ENCODE data around the gene UCP2.
A peak's percentile ranks its signal among the peaks of the same experiment; 100 is the strongest.

UCP2 gene

DNA sequence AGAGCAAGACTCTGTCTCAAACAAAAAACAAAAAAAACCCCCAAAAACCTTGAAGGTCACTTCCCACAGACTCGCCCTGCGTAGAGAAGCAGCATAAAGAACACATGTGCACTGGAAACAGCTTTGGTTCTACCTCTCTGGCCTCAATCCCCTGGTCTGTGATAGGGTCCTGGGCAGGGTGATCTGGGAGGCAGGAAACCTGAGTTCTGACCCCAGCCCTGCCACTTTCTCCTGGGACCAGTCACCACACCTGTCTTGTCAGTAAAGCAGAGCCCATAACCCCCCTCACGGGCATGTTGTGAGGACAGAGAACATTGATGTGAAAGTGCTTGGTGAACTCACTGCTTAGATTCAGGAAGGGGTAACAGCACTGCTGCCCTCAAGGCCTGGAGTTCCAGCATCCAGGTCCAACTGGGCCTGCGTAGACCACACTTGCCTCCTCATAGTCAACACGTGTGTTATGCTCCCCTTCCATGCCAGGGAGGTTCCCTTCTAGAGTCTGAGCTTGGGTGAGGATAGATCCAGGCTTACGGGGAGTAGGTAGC lies 11.4 kb downstream of the UCP2 start:
- DNase-seq (ENCODE audit: low spot score) = no peak

DNA sequence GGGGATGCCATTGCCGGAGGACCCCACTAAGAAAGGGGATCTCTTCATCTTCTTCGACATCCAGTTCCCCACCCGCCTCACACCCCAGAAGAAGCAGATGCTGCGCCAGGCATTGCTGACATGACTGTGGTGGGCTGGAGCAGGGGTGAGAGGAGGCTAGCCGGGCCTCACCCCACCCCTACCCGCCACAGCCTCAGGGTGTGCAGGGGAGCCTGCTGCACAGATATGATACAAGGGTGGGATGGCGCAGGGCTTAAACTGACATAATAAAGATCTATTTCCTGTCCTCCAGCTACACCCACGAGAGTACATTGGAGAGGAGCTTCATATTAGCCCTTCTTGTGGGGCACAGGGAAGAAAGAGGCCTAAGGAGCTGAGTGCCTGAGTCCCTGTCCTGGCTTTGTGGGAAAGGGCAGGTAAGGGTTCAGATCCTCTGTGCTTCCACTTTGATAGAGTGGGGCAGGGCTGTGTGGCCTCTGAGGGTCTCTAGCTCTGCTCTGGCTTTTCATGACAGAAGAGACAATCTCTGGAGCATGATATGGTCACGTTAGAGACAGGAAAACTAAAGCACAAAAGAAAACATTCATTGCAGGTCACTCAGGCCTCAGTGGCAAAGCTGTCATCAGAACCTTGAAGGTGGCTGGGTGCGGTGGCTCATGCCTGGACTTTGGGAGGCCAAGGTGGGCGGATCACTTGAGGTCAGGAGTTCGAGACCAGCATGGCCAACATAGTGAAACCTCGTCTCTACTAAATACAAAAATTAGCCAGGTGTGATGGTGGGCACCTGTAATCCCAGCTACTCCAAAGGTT lies 12.4 kb downstream of the UCP2 start:
- no peak for DNase-seq (ENCODE audit: low spot score)

DNA sequence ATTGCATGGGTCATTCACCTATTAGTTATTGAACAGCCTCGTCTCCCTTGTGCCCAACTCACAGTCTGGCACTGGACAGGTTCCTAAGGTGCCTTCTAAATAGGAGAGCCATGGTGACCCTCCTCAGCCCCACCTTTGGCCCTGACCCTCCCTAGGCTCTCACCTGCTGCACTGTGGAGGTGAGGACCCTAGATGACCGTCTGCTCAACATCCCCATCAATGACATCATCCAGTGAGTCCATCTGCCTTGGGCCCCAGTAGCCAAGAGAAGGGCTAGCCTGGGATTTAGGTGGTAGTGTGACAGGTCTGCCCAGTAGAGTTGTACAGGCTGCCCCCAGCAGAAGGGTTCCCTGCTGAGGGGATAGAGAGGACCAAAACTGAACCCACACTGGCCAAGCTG lies 13.6 kb downstream of the UCP2 start:
- DNase-seq (ENCODE audit: low spot score) = no peak

DNA sequence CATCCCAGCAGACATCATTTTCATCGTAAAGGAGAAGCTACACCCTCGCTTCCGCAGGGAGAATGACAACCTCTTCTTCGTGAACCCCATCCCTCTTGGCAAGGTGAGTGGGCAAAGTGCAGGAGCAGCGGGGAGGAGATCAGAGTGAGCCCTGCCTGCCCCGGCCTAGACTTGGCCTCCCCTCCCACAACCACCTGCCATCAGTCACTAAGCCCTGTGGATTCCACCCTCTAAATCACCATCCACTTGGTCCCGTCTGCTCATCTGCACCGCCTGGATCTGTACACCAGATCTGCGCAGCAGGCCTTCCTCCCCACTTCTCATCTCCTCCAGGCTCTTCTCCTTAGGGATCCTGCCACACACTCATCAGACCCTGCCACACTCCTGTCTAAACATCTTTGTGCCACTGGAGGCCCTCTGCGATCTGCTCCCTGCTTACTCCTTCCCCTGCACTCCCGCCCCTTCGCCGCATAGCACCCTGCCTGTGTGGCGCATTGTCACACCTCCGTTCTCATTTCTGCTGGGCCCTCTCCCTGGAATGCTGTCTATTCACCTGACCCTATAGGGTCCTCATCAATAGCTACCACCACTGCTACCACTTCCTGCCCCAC lies 14.2 kb downstream of the UCP2 start:
- DNase-seq (ENCODE audit: low spot score) = no peak

DNA sequence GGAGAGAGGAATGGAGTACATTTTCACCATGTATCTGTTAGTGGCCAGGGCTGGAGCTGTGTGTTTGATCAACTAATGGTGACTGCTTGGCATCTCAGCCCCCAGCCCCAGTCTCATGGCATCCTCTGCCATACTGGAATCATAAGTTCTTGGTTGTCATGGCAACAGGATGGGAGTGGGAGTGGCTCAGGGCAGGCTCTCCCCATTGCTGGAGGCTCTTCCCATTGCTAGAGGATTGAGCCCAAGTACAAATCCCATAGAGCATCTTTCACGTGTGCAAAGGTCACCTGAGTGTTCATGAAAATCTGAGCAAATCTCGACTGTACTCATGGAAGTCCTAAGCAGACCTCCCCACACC lies 16.9 kb downstream of the UCP2 start:
- no peak for DNase-seq (ENCODE audit: low spot score)

DNA sequence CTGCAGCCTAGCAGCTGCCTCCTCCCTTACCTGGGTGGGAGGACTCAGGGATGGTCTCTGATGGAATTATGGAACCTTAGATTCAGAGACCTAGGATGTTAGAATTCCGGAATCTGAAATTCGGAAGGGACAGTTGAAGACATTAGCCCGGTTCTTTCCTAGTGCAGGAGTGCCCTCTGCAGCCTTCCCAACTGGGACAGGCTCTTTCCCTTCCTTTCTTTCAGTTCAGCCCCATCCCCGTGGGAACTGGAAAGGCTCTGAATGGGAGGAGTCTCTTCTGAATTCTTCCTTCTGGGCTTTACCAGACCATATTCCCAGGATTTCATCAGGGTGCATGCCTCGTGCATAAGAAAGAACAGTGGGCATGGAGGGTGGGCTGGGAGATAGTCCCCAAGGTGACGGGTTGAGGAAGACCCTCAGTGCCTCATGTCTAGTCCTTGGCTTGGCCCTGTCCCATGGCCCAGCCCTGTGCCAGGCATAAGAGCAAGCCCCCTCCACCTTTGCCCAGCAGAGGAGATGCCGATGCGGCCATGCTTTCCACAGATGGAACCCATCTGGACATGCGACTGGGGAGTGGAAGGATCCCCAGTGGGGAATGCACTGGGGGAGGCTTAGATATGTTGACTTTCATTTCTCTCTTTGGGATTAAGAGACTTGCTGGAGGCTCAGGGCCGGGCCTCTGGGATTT lies 17.4 kb downstream of the UCP2 start:
- no peak for DNase-seq (ENCODE audit: low spot score)

DNA sequence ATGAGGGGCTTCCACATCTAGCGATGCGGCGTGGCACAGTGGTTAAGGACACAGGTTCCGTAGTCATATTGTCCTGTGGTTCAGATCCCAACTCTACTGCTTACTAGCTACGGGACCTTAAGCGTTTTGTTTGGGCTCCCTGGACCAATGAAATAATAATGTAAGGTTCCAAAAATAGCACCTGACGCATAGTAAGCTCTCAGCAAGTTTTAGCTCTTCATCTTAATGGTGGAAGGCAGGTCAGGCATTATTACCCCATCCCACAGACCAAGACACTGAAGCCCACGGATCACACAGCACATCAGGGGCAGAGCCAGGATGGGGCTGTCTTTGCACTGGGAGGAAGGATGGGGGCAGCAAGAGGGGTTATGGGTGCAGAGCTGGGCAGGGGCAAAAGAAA lies 18.8 kb downstream of the UCP2 start:
- DNase-seq (ENCODE audit: low spot score) = no peak

DNA sequence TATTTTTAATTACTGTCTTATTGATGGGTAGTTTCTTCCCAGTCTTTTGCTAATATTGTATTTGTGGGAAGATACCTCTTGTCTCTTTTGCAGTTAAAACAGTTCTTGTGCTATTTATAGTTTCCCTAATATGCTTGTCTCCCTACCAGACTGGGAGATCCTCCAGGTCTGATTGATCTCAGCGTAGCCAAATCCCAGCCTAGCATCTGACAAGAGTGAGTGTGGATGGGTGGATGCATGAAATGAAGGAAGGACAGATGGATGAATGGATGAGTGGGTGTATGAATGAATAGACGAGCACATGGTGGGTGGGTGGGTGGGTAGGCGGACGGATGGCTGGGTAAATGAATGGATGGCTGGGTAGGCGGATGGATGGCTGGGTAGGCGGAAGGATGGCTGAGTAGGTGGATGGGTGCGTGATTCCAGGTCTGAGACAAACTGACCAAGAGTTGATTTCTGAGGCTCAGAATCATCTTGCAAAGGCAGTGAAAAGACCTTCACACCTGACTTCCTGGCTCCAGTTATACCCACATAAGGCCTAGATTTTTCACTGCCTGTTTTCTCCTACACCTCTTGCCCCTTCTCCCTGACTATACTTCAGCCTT lies 20.4 kb downstream of the UCP2 start:
- DNase-seq (ENCODE audit: low spot score) = no peak

DNA sequence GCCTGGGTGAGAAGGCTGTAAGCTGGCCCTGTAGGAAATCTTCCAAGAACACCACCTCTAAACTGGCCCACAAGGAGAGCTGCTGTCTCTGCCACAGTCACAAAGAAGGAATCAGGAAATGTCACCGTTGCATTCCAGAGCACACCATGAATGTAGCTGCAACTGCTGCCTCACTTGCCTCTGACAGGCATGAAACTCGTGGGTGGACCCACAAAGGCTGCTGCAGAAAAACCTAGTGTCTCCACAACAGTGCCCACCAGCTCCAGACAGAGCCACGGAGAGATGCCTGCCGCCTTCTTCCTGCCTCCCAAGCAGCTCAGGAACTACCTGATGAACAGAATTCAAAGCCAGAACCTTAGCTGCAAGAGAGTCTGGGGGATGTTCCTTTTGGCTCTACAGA lies 21.3 kb downstream of the UCP2 start:
- peak; percentile 84 for DNase-seq (ENCODE audit: low spot score)

DNA sequence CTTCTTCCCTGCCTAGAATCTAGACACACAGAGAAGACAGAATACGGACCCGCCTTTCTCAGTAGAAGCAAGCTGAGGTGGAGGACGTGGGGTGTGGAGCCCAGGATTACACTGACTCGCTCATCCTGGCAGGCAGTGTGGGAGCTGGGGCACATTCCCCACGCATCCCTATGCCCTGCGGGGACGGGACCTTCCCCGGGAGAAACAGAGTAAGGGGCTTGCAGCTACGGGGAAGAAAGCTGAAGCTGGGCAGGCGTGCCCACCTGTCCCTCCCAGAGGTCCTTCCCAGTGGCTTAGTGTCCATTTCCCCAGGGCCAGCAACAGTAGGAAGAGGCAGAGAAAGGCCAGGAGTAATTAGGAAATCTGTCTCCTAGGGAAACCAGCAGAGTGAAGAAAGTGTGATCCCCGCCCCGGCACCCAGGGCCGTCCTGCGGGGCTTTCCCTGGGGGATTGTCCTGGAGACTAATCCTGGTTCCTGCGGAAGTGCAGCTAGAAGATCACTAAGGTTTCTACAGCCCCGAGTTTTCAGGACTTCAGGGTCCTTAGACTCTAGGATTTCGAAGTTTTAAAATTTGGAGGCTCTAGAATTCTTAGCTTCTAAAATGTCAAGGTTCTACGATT lies 24.0 kb downstream of the UCP2 start:
- no peak for DNase-seq (ENCODE audit: low spot score)

DNA sequence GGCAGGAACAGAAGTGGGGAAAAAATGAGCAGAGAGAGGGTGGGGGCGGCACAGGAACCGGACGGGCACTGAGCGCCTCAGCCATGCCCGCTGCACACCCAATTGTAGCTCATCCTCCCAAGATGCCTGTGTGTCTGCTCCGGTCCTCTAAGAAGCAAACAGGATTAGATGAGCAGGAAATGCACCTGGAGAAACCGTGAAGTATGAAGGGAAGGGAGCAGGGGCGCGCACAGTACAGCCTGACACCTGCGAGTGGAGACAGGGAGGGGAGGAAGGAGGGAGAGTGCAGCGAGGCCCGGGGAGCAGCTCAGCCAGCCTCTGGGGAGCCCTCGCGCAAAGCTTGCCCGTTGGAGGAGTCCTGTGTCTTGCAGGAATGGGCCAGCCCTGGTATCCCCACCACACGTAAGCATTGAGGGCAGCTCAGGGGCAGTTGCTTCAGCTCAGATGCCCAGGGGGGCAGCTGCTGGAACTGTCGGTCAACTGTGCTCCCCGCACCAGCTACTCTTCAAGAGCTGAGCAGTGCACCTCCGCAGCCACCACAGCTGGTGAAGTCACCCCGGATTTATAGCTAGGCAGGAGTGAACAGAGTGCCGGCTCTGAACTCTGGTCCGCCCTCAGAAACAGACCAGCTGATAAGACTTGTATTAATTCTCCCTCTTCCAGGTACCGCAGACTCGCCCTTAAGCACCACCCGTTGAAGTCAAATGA lies 24.8 kb downstream of the UCP2 start:
- no peak for DNase-seq (ENCODE audit: low spot score)

DNA sequence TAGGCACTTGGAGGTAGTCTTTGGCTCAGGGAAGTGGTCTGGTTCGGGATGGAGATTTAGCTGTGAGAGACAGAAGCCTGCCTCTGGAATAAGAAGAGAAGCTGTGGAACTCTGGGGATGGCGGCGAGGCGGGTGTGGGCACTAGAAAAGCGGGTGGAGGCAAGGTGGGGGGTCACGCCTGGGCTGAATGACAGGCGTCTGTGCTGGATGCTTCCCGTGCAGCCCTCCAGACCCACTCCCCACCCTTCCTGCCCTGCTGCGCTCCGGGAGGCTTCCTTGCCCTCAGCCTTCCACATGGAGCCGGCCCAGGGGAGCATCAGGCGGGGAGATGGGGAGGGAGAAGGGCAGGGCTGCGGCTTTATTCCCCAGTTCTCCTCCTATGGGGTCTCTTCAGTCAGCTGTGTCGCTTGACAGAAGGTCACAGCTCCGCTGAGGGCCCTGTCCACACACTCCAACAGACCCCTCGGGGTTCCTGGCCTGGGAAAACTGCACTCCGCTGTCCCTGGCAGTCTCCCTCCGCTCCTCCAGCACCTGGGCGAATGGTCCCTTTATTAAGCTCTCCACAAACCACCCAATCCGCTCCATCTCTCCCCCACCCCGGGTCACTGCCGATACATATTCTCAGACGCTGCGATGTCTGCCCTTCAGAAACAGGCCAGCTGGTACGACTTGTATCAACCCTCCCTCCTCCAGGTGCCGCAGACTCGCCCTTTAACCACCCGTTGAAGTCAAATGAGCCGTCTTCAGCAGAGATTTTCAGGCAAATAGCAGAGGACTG lies 25.6 kb downstream of the UCP2 start:
- DNase-seq (ENCODE audit: low spot score) = no peak

DNA sequence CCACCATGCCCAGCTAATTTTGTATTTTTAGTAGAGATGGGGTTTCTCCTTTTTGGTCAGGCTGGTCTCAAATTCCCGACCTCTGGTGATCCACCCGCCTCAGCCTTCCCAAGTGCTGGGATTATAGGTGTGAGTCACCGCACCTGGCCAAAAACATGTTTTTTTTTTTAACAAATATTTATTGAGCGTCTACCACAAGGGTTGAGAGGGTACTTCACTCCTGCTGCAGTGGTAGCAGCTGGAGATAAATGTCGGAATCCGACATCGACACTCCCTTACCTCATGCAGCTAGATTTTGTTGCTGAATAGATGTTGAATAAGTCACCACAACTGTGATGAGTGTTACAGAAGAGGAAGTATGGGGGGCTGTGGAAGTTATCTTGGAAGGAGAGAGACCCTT lies 30.8 kb downstream of the UCP2 start:
- DNase-seq (ENCODE audit: low spot score) = no peak

DNA sequence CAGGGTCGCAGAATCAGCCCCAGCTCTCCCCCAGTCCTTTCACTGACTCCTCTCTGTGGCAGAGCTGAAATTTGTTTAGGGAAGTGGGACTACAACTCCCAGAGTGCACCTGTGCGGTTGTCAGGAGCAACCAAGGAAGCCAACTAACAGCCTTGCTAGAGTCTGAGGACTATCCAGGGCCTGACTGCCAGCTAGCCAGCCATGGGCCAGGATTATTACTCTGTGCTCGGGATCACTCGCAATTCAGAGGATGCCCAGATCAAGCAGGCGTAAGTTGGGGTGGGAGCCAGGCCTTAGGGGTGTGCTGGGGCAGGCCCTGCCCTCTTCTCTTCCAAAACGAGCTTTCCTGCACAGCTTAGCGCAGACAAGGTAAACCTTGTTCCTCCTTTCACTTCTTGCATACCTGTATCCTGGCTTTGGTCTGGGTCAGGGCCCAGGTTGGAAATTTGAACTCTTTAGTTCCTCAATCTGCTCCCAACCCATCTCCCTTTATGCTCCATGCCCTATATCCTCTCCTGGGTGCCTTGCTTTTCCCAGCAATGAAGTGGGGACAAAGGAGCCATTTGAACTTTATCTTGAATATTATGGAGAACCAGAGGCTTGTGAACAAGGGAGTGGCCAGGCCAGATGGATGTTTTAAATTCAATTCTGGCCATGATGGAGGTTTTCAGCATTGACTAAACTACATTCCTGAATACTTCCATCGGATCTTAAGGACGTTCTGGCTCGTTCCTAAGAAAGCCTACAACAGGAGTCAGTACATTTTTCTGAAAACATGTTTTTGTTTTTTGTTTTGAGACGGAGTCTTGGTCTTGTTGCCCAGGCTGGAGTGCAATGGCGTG lies 31.6 kb downstream of the UCP2 start, which contains the start of gene DNAJB13:
Gene DNAJB13, plus strand, starts transcription at position 158 of the 842 bp plus-strand sequence. Its CDS starts 44 bp downstream, at position 202.
- peak; percentile 45 for DNase-seq (ENCODE audit: low spot score)

DNA sequence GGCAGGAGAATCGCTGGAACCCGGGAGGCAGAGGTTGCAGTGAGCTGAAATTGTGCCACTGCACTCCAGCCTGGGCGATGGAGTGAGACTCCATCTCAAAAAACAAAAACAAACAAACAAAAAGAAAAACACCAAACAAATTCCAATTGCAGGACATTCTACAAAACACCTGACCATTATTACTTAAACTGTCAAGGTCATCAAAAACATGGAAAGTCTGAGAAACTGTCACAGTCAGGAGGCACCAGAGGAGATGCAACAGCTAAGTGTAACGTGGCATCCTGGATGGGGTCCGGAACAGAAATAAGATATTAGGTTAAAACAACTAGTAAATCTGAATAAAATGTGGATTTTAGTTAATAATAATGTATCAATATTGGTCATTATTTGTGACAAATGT lies 32.7 kb downstream of the UCP2 start:
- DNase-seq (ENCODE audit: low spot score) = no peak

DNA sequence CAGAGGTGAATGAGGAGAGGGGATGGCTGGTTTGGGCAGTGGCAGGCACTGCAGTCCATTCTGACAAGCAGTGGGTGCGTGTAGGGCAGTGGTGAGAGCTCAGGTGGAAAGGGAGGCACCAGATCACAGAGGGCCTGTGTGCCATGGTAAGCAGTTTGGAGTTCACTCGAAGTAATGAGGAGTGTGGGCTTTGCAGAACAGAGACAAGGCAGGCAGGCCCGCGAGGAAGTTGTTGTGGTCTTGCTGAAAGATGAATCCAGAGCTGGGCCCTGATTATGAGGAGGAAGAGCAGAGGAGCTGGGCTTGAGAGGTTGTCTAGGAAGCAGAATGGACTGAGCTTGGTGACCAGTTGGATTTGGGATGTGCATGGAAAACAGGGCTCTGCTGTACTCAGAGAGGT lies 33.4 kb downstream of the UCP2 start:
- DNase-seq (ENCODE audit: low spot score) = no peak

DNA sequence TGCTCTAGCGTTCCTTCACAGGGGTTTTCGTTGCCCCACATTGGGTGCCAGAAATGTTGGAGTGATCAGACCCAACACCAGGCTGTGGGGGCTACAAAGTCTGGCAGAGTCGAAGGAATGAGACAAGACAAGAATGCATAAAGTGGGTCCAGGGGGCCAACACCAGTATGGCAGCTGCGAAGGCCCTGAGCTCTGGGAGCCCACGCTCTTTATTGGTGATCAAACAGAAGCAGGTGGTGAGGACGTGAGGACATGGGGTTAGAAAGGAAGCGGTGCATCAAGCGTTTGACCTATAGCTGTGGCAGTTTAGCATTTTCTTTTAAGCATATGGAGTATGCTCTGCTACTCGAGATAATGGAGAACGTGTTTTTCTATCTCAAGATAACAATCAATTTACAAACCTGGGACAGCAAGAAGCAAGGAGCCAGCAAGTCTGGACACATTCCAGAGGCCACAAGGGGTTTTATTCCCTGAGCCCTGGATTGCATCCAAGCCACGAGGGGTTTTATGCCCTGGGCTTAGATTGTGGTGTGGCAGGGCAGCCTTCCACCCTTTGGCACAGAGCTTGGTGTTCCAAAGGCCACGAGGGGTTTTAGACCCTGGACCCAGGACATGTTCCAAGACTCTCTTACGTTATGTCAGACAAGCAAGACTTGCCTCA lies 35.7 kb downstream of the UCP2 start:
- DNase-seq (ENCODE audit: low spot score) = no peak

DNA sequence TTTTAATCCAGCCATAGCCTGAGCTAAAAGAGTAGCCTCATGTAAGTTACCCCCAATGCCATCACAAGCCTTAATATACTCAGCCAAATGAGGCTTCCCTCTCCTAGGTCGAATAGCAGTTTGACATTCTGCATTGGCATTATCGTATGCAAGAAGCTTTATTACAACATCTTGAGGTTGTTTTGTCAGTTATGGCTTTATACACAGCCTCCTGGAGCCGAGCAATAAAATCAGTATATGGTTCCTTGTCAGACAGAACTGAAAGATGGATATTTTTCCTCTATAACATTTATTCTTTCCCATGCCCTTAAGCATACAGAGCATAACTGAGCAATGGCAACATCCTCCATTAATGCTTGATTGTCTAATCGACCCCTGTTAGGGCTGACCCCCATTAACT lies 37.2 kb downstream of the UCP2 start:
- no peak for DNase-seq (ENCODE audit: low spot score)

DNA sequence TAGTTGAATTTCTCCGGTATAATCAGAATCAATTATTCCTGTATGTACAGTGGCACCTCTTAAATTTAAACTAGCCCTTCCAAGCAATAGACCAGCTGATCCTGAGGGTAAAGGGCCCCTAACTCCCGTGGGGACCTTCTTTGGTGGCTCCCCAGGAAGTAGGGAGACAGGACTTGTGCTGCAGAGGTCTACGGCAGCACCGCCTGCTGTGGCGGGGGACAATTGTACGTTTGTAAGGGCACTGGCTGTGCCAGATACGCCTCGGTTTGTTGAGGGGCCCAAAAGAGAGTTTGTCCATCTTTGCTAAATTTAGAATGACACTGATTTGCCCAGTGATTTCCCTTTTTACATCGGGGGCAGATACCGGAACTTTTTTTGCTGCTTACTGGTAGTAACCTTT lies 37.7 kb downstream of the UCP2 start:
- DNase-seq (ENCODE audit: low spot score) = no peak

All from kidney tubule cell (primary cell).